Stimulated activated CD8-positive, alpha-beta memory T cell treated with anti-CD3 and anti-CD28 coated beads, Interleukin-12 subunit alpha, Interleukin-12 subunit beta, amount 100 ng/mL, for 24 hours (primary cell): ENCODE results near the gene KIAA1755.

ENCODE experiments used
- DNase-seq: peaks from one replicate; pipeline ENCODE4 v3.0.0-alpha.2; 2020; ENCODE audit errors: extremely low read depth

Gene KIAA1755

GRCh38 chr20:38202153-38202981 is 58.2 kb downstream of the KIAA1755 start:
- DNase-seq = no peak

- no peak for DNase-seq
Measured at GRCh38 chr20:38201356-38201755, 59.2 kb downstream of the KIAA1755 start.

- no peak for DNase-seq
Measured at GRCh38 chr20:38200646-38201045, 59.9 kb downstream of the KIAA1755 start.

GRCh38 chr20:38199501-38200390 is 60.8 kb downstream of the KIAA1755 start:
- DNase-seq = no peak

GRCh38 chr20:38198238-38198861 is 62.2 kb downstream of the KIAA1755 start:
- no peak for DNase-seq

- no peak for DNase-seq
Measured at GRCh38 chr20:38197619-38198018, 62.9 kb downstream of the KIAA1755 start.

- DNase-seq = no peak
Measured at GRCh38 chr20:38197217-38197616, 63.3 kb downstream of the KIAA1755 start.

GRCh38 chr20:38196592-38196991 is 63.9 kb downstream of the KIAA1755 start:
- no peak for DNase-seq

GRCh38 chr20:38196076-38196475 is 64.5 kb downstream of the KIAA1755 start:
- no peak for DNase-seq

- no peak for DNase-seq
Measured at GRCh38 chr20:38195521-38195920, 65.0 kb downstream of the KIAA1755 start.

- DNase-seq = no peak
Measured at GRCh38 chr20:38194971-38195504, 65.5 kb downstream of the KIAA1755 start.

GRCh38 chr20:38193586-38194105 is 66.9 kb downstream of the KIAA1755 start:
- no peak for DNase-seq

GRCh38 chr20:38192323-38192885 is 68.1 kb downstream of the KIAA1755 start:
- DNase-seq = no peak

GRCh38 chr20:38191654-38192053 is 68.9 kb downstream of the KIAA1755 start:
- DNase-seq = no peak

GRCh38 chr20:38190936-38191371 is 69.6 kb downstream of the KIAA1755 start:
- no peak for DNase-seq

- no peak for DNase-seq
Measured at GRCh38 chr20:38190166-38190565, 70.4 kb downstream of the KIAA1755 start.

GRCh38 chr20:38187517-38187916 is 73.0 kb downstream of the KIAA1755 start:
- no peak for DNase-seq

- DNase-seq = no peak
Measured at GRCh38 chr20:38186788-38187221, 73.7 kb downstream of the KIAA1755 start.

GRCh38 chr20:38184101-38184500 is 76.4 kb downstream of the KIAA1755 start:
- no peak for DNase-seq

GRCh38 chr20:38181971-38182370 is 78.6 kb downstream of the KIAA1755 start:
- DNase-seq = no peak

- DNase-seq = no peak
Measured at GRCh38 chr20:38181207-38181801, 79.2 kb downstream of the KIAA1755 start.
